Mammary epithelial cell (primary cell): Measurements from ENCODE around the gene S100A1.

ENCODE experiments used
- EZH2 ChIP-seq: IDR thresholded peaks from 2 replicates; pipeline ENCODE4 v1.6.1; 2012; ENCODE audit warnings: low read length, inconsistent platforms, borderline replicate concordance
- TF ChIP-seq, protein P1 (sequence below), 2 donors: IDR thresholded peaks in 1 of 2; conservative IDR thresholded peaks in 1 of 2; 2 replicates each; pipeline ENCODE4 v1.5.1; 2011 to 2012; ENCODE audit warnings: inconsistent platforms in 2 of 2, low read length in 2 of 2, mild to moderate bottlenecking in 2 of 2, control low read depth in 1 of 2, low read depth in 1 of 2; ENCODE audit not compliant: insufficient read depth in 1 of 2; ENCODE audit errors: extremely low read depth in 1 of 2

DNA sequence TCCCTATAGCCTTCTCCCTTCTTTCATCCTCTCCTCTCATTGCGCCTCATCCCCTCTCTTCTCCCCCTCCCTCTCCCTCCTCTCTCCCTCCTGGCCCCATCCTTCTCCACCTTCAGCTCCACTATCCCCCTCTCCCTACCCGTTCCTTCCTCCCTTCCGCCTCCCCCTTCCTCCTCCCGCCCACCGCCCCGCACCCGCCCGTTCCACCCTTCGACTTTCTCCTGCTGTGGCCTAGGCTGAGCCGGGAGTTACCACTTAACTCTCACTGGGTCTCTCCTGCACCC, 51.8 kb downstream of the S100A1 start:
- TF ChIP-seq, protein P1, sequence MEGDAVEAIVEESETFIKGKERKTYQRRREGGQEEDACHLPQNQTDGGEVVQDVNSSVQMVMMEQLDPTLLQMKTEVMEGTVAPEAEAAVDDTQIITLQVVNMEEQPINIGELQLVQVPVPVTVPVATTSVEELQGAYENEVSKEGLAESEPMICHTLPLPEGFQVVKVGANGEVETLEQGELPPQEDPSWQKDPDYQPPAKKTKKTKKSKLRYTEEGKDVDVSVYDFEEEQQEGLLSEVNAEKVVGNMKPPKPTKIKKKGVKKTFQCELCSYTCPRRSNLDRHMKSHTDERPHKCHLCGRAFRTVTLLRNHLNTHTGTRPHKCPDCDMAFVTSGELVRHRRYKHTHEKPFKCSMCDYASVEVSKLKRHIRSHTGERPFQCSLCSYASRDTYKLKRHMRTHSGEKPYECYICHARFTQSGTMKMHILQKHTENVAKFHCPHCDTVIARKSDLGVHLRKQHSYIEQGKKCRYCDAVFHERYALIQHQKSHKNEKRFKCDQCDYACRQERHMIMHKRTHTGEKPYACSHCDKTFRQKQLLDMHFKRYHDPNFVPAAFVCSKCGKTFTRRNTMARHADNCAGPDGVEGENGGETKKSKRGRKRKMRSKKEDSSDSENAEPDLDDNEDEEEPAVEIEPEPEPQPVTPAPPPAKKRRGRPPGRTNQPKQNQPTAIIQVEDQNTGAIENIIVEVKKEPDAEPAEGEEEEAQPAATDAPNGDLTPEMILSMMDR (conservative IDR thresholded peaks at IDR 0.05 in 1 of 2, IDR thresholded peaks at IDR 0.05 in 1 of 2; ENCODE audit: extremely low read depth in 1 of 2, insufficient read depth in 1 of 2, low read depth in 1 of 2, low read length in 2 of 2): no peak
- TF ChIP-seq EZH2: no peak
